Measurements from ENCODE around the gene PTAR1.

DNA sequence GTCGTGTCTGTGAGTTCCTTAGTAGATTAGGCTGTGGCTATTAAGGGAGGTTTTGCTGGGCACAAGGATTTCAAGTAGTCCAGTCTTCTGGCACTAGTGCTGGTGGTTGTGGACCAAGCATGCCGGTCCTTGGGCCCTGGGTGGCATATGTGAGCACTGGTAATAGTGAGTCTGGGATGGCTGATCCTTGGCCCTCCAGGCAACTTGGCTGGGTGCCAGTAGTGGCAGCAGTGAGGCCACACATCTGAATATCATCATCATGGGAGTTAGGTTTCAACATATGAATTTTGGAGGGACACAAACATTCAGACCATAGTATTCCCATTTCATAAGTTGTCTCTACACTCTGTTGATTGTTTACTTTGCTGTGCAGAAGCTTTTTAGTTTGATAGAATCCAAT lies 62.3 kb downstream of the PTAR1 start:
- TF ChIP-seq, protein P1, sequence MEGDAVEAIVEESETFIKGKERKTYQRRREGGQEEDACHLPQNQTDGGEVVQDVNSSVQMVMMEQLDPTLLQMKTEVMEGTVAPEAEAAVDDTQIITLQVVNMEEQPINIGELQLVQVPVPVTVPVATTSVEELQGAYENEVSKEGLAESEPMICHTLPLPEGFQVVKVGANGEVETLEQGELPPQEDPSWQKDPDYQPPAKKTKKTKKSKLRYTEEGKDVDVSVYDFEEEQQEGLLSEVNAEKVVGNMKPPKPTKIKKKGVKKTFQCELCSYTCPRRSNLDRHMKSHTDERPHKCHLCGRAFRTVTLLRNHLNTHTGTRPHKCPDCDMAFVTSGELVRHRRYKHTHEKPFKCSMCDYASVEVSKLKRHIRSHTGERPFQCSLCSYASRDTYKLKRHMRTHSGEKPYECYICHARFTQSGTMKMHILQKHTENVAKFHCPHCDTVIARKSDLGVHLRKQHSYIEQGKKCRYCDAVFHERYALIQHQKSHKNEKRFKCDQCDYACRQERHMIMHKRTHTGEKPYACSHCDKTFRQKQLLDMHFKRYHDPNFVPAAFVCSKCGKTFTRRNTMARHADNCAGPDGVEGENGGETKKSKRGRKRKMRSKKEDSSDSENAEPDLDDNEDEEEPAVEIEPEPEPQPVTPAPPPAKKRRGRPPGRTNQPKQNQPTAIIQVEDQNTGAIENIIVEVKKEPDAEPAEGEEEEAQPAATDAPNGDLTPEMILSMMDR (IDR thresholded peaks at IDR 0.05) = no peak
- TF ChIP-seq POLR2A (IDR thresholded peaks at IDR 0.05; ENCODE audit: low read length) = no peak
- no peak for TF ChIP-seq KDM5A (IDR thresholded peaks at IDR 0.05)
- TF ChIP-seq, protein P2, sequence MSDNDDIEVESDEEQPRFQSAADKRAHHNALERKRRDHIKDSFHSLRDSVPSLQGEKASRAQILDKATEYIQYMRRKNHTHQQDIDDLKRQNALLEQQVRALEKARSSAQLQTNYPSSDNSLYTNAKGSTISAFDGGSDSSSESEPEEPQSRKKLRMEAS (IDR thresholded peaks at IDR 0.05) = no peak
- TF ChIP-seq JUN (IDR thresholded peaks at IDR 0.05) = no peak
- no peak for TF ChIP-seq MAFK (IDR thresholded peaks at IDR 0.05; ENCODE audit: partially characterized antibody)
- TF ChIP-seq CHD4 (IDR thresholded peaks at IDR 0.05; ENCODE audit: borderline replicate concordance) = no peak
- TF ChIP-seq GATA3 (IDR thresholded peaks at IDR 0.05; ENCODE audit: borderline replicate concordance) = no peak
- TF ChIP-seq, protein P3, sequence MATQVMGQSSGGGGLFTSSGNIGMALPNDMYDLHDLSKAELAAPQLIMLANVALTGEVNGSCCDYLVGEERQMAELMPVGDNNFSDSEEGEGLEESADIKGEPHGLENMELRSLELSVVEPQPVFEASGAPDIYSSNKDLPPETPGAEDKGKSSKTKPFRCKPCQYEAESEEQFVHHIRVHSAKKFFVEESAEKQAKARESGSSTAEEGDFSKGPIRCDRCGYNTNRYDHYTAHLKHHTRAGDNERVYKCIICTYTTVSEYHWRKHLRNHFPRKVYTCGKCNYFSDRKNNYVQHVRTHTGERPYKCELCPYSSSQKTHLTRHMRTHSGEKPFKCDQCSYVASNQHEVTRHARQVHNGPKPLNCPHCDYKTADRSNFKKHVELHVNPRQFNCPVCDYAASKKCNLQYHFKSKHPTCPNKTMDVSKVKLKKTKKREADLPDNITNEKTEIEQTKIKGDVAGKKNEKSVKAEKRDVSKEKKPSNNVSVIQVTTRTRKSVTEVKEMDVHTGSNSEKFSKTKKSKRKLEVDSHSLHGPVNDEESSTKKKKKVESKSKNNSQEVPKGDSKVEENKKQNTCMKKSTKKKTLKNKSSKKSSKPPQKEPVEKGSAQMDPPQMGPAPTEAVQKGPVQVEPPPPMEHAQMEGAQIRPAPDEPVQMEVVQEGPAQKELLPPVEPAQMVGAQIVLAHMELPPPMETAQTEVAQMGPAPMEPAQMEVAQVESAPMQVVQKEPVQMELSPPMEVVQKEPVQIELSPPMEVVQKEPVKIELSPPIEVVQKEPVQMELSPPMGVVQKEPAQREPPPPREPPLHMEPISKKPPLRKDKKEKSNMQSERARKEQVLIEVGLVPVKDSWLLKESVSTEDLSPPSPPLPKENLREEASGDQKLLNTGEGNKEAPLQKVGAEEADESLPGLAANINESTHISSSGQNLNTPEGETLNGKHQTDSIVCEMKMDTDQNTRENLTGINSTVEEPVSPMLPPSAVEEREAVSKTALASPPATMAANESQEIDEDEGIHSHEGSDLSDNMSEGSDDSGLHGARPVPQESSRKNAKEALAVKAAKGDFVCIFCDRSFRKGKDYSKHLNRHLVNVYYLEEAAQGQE (IDR thresholded peaks at IDR 0.05) = no peak
- no peak for TF ChIP-seq NR3C1 (IDR thresholded peaks at IDR 0.05)

All from A549 (cell line).